ENCODE data around the gene AGXT2. TPM values are rescaled to one million over a fixed set of nuclear protein-coding genes. Genes with fewer than 3 reads are reported as not detected.

Gene AGXT2
- total RNA-seq, 1 experiment from 2014 or later: not detected

- H3K4me3 ChIP-seq: no peak overlapping the region
- no peak for DNase-seq
- no peaks in the 10 kb centered on the region for H3K36me3 ChIP-seq
- H3K9me3 ChIP-seq: no peaks in the 10 kb centered on the region
- H3K27me3 ChIP-seq: peaks cover 8% of the 10 kb centered on the region; the same call in 1 of the 2 replicates
These were observed 16.5 kb downstream of the AGXT2 start for GRCh38 chr5:35031276-35031675.

- Histone ChIP-seq H3K36me3 (no peaks in the 10 kb centered on the region), H3K27me3 (peaks cover 8% of the 10 kb centered on the region; the same call in 1 of the 2 replicates), H3K9me3 (no peaks in the 10 kb centered on the region), H3K4me3 (no peak overlapping the region)
- no peak for DNase-seq
These were observed 17.2 kb downstream of the AGXT2 start for GRCh38 chr5:35030426-35031100.

- Histone ChIP-seq H3K4me3 (no peak overlapping the region), H3K36me3 (no peaks in the 10 kb centered on the region), H3K9me3 (no peaks in the 10 kb centered on the region), H3K27me3 (peaks cover 8% of the 10 kb centered on the region; the same call in 1 of the 2 replicates)
- peak; percentile 72 for DNase-seq
These were observed 18.4 kb downstream of the AGXT2 start for GRCh38 chr5:35029333-35029732.

GRCh38 chr5:35026941-35027340, 20.8 kb downstream of the AGXT2 start:
- Histone ChIP-seq H3K27me3 (no peaks in the 10 kb centered on the region), H3K36me3 (no peaks in the 10 kb centered on the region), H3K4me3 (no peak overlapping the region), H3K9me3 (no peaks in the 10 kb centered on the region)
- no peak for DNase-seq

GRCh38 chr5:35026280-35026840, 21.4 kb downstream of the AGXT2 start:
- Histone ChIP-seq H3K4me3 (no peak overlapping the region), H3K9me3 (no peaks in the 10 kb centered on the region), H3K27me3 (no peaks in the 10 kb centered on the region), H3K36me3 (no peaks in the 10 kb centered on the region)
- DNase-seq: no peak

- no peak overlapping the region for H3K4me3 ChIP-seq
- no peak for DNase-seq
- no peaks in the 10 kb centered on the region for H3K36me3 ChIP-seq
- H3K9me3 ChIP-seq: no peaks in the 10 kb centered on the region
- no peaks in the 10 kb centered on the region for H3K27me3 ChIP-seq
These were observed 22.7 kb downstream of the AGXT2 start for GRCh38 chr5:35024911-35025510.

GRCh38 chr5:35023391-35024178, 24.2 kb downstream of the AGXT2 start:
- Histone ChIP-seq H3K9me3 (no peaks in the 10 kb centered on the region), H3K27me3 (no peaks in the 10 kb centered on the region), H3K36me3 (no peaks in the 10 kb centered on the region), H3K4me3 (no peak overlapping the region)
- no peak for DNase-seq

GRCh38 chr5:35016174-35017051, 31.3 kb downstream of the AGXT2 start:
- Histone ChIP-seq H3K9me3 (no peaks in the 10 kb centered on the region), H3K4me3 (no peak overlapping the region), H3K27me3 (no peaks in the 10 kb centered on the region), H3K36me3 (no peaks in the 10 kb centered on the region)
- DNase-seq: no peak

- H3K36me3 ChIP-seq: no peaks in the 10 kb centered on the region
- H3K27me3 ChIP-seq: no peaks in the 10 kb centered on the region
- no peak overlapping the region for H3K4me3 ChIP-seq
- no peak for DNase-seq
- no peaks in the 10 kb centered on the region for H3K9me3 ChIP-seq
These were observed 32.7 kb downstream of the AGXT2 start for GRCh38 chr5:35015063-35015462.

- Histone ChIP-seq H3K4me3 (no peak overlapping the region), H3K36me3 (no peaks in the 10 kb centered on the region), H3K9me3 (no peaks in the 10 kb centered on the region), H3K27me3 (no peaks in the 10 kb centered on the region)
- no peak for DNase-seq
These were observed 35.0 kb downstream of the AGXT2 start for GRCh38 chr5:35012796-35013195.

- H3K4me3 ChIP-seq: no peak overlapping the region
- H3K36me3 ChIP-seq: no peaks in the 10 kb centered on the region
- H3K27me3 ChIP-seq: no peaks in the 10 kb centered on the region
- no peaks in the 10 kb centered on the region for H3K9me3 ChIP-seq
- DNase-seq: no peak
These were observed 35.4 kb downstream of the AGXT2 start for GRCh38 chr5:35012365-35012764.

GRCh38 chr5:35010676-35011075, 37.1 kb downstream of the AGXT2 start:
- no peaks in the 10 kb centered on the region for H3K36me3 ChIP-seq
- DNase-seq: no peak
- no peak overlapping the region for H3K4me3 ChIP-seq
- no peaks in the 10 kb centered on the region for H3K27me3 ChIP-seq
- no peaks in the 10 kb centered on the region; the same call in 1 of the 2 replicates for H3K9me3 ChIP-seq

GRCh38 chr5:35009657-35010056, 38.1 kb downstream of the AGXT2 start:
- Histone ChIP-seq H3K27me3 (no peaks in the 10 kb centered on the region), H3K36me3 (no peaks in the 10 kb centered on the region), H3K9me3 (no peaks in the 10 kb centered on the region; the same call in 1 of the 2 replicates), H3K4me3 (no peak overlapping the region)
- no peak for DNase-seq

- Histone ChIP-seq H3K4me3 (no peak overlapping the region), H3K36me3 (no peaks in the 10 kb centered on the region), H3K9me3 (no peaks in the 10 kb centered on the region; the same call in 1 of the 2 replicates), H3K27me3 (no peaks in the 10 kb centered on the region)
- no peak for DNase-seq
These were observed 38.7 kb downstream of the AGXT2 start for GRCh38 chr5:35009019-35009418.

GRCh38 chr5:35004771-35005170, 43.0 kb downstream of the AGXT2 start:
- H3K4me3 ChIP-seq: no peak overlapping the region
- no peaks in the 10 kb centered on the region; the same call in 1 of the 2 replicates for H3K27me3 ChIP-seq
- H3K9me3 ChIP-seq: no peaks in the 10 kb centered on the region; the same call in 1 of the 2 replicates
- DNase-seq: no peak
- no peaks in the 10 kb centered on the region for H3K36me3 ChIP-seq

GRCh38 chr5:35004200-35004599, 43.5 kb downstream of the AGXT2 start:
- no peaks in the 10 kb centered on the region for H3K36me3 ChIP-seq
- DNase-seq: no peak
- no peaks in the 10 kb centered on the region; the same call in 1 of the 2 replicates for H3K9me3 ChIP-seq
- H3K4me3 ChIP-seq: no peak overlapping the region
- no peaks in the 10 kb centered on the region; the same call in 1 of the 2 replicates for H3K27me3 ChIP-seq

Data from MG63 (cell line).